Measurements from ENCODE around the gene SLC9B2. TPM values are rescaled to one million over a fixed set of nuclear protein-coding genes. Genes with fewer than 3 reads are reported as not detected.

SLC9B2 gene
- total and polyA plus RNA-seq, 2 donors (not counting 1 experiment from before 2014, with no cell fraction given), result 16.4 to 37.6 TPM

- H3K36me3 ChIP-seq (replicated peaks in 1 of 2; ENCODE audit: control extremely low read depth in 1 of 2, control insufficient read depth in 1 of 2, extremely low read depth in 1 of 2, insufficient read depth in 2 of 2, low read length in 1 of 2), result no peaks in the 10 kb centered on the region
- no peaks in the 10 kb centered on the region for H4K20me1 ChIP-seq (ENCODE audit: control insufficient read depth, insufficient read depth, low read length, poor library complexity, severe bottlenecking)
- no peak overlapping the region for H3K9ac ChIP-seq (ENCODE audit: low read length)
- no peaks in the 10 kb centered on the region for H3K9me3 Mint-ChIP-seq (ENCODE audit: insufficient read depth)
- H3K4me2 ChIP-seq (replicated peaks; ENCODE audit: low read depth, low read length, poor library complexity, severe bottlenecking), result no peak overlapping the region
- H2AFZ ChIP-seq (ENCODE audit: insufficient read depth, low read depth, low read length, poor library complexity, severe bottlenecking), result no peak overlapping the region
- no peaks in the 10 kb centered on the region for H3K4me1 ChIP-seq (ENCODE audit: control insufficient read depth in 2 of 2, insufficient read depth in 2 of 2, low read length in 2 of 2)
- ATAC-seq (ENCODE audit: low read depth) (no peak), DNase-seq (no peak)
- no peaks in the 10 kb centered on the region for H3K4me1 Mint-ChIP-seq
- POLR2A ChIA-PET, result no interaction called here
- no peak overlapping the region for H3K27ac Mint-ChIP-seq
- no peaks in the 10 kb centered on the region for H3K27me3 ChIP-seq (replicated peaks in 1 of 4; ENCODE audit: control extremely low read depth in 1 of 4, control insufficient read depth in 3 of 4, insufficient read depth in 4 of 4, low read length in 3 of 4)
- no peaks in the 10 kb centered on the region for H3K27me3 Mint-ChIP-seq
- peaks cover 0 to 7% (median 1%) of the 10 kb centered on the region in 3 donors for H3K9me3 ChIP-seq (ENCODE audit: control extremely low read depth in 1 of 3, control insufficient read depth in 2 of 3, insufficient read depth in 1 of 3, low read length in 2 of 3)
- no peak for TF ChIP-seq EZH2 (IDR thresholded peaks at IDR 0.05; ENCODE audit: borderline replicate concordance, insufficient read depth, low read depth, low read length, poor library complexity, severe bottlenecking)
- TF ChIP-seq, protein P1, sequence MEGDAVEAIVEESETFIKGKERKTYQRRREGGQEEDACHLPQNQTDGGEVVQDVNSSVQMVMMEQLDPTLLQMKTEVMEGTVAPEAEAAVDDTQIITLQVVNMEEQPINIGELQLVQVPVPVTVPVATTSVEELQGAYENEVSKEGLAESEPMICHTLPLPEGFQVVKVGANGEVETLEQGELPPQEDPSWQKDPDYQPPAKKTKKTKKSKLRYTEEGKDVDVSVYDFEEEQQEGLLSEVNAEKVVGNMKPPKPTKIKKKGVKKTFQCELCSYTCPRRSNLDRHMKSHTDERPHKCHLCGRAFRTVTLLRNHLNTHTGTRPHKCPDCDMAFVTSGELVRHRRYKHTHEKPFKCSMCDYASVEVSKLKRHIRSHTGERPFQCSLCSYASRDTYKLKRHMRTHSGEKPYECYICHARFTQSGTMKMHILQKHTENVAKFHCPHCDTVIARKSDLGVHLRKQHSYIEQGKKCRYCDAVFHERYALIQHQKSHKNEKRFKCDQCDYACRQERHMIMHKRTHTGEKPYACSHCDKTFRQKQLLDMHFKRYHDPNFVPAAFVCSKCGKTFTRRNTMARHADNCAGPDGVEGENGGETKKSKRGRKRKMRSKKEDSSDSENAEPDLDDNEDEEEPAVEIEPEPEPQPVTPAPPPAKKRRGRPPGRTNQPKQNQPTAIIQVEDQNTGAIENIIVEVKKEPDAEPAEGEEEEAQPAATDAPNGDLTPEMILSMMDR (IDR thresholded peaks at IDR 0.05), result no peak
- 100% methylated on average over 1 of the region's 3 CpGs for WGBS (ENCODE audit: insufficient coverage)
- intact Hi-C loops (cut with micrococcal nuclease), result no loop called here
- no peak overlapping the region for H3K4me3 Mint-ChIP-seq
- CTCF ChIA-PET, result no interaction called here
- H3K4me3 ChIP-seq (ENCODE audit: control extremely low read depth in 1 of 5, extremely low read depth in 1 of 5, insufficient read depth in 1 of 5, low read depth in 2 of 5, low read length in 4 of 5), result no peak overlapping the region
- H3K79me2 ChIP-seq (ENCODE audit: control insufficient read depth, insufficient read depth, low read length), result no peaks in the 10 kb centered on the region
- no peak overlapping the region for H3K27ac ChIP-seq (ENCODE audit: low read length in 2 of 2)
Observed at GRCh38 chr4:103054030-103054429, 22.5 kb downstream of the SLC9B2 start.

DNA sequence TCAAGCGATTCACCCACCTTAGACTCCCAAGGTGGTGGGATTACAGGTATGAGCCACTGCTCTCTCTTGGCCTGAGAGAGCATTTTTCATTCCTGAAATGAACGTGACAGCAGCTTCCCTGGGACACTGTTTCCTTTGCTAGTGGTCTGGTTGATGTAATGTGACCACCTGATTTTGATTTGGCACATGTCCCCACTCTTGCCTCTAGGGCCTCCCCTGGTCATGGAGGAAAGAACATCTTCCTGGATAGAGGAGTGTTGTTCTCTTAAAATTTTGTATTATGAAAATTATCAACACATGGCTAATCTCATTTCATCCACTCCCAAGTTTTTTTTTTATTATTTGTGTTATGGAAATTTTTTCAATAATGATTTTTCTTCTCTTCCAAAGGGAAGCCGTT lies 23.8 kb downstream of the SLC9B2 start:
- Histone ChIP-seq H3K36me3 (replicated peaks in 1 of 2; ENCODE audit: control extremely low read depth in 1 of 2, control insufficient read depth in 1 of 2, extremely low read depth in 1 of 2, insufficient read depth in 2 of 2, low read length in 1 of 2) (no peaks in the 10 kb centered on the region), H3K79me2 (ENCODE audit: control insufficient read depth, insufficient read depth, low read length) (no peaks in the 10 kb centered on the region), H3K27me3 (replicated peaks in 1 of 4; ENCODE audit: control extremely low read depth in 1 of 4, control insufficient read depth in 3 of 4, insufficient read depth in 4 of 4, low read length in 3 of 4) (no peaks in the 10 kb centered on the region), H3K27ac (ENCODE audit: low read length in 2 of 2) (no peak overlapping the region), H4K20me1 (ENCODE audit: control insufficient read depth, insufficient read depth, low read length, poor library complexity, severe bottlenecking) (no peaks in the 10 kb centered on the region), H3K9me3 (ENCODE audit: control extremely low read depth in 1 of 3, control insufficient read depth in 2 of 3, insufficient read depth in 1 of 3, low read length in 2 of 3) (peaks cover 0 to 7% (median 1%) of the 10 kb centered on the region in 3 donors), H3K4me3 (ENCODE audit: control extremely low read depth in 1 of 5, extremely low read depth in 1 of 5, insufficient read depth in 1 of 5, low read depth in 2 of 5, low read length in 4 of 5) (no peak overlapping the region), H3K9ac (ENCODE audit: low read length) (no peak overlapping the region), H3K4me2 (replicated peaks; ENCODE audit: low read depth, low read length, poor library complexity, severe bottlenecking) (no peak overlapping the region), H2AFZ (ENCODE audit: insufficient read depth, low read depth, low read length, poor library complexity, severe bottlenecking) (no peak overlapping the region), H3K4me1 (ENCODE audit: control insufficient read depth in 2 of 2, insufficient read depth in 2 of 2, low read length in 2 of 2) (no peaks in the 10 kb centered on the region)
- no peak overlapping the region for H3K4me3 Mint-ChIP-seq
- ChIA-PET CTCF (interaction anchor here (0.8 to 1.0 kb wide), 2 partner anchors 38 to 39 kb away, joined by 3 to 5 read pairs; no protein-coding TSS in a partner anchor), POLR2A (interaction anchor here (0.7 kb wide), 1 partner anchor 19 kb away, joined by 5 read pairs; no protein-coding TSS in a partner anchor)
- H3K9me3 Mint-ChIP-seq (ENCODE audit: insufficient read depth), result no peaks in the 10 kb centered on the region
- TF ChIP-seq EZH2 (IDR thresholded peaks at IDR 0.05; ENCODE audit: borderline replicate concordance, insufficient read depth, low read depth, low read length, poor library complexity, severe bottlenecking), result no peak
- TF ChIP-seq, protein P1 (IDR thresholded peaks at IDR 0.05), result no peak
- WGBS (ENCODE audit: insufficient coverage), result 100% methylated on average over 2 of the region's 3 CpGs
- intact Hi-C loops (cut with micrococcal nuclease), result no loop called here
- no peaks in the 10 kb centered on the region for H3K4me1 Mint-ChIP-seq
- ATAC-seq (ENCODE audit: low read depth) (no peak), DNase-seq (no peak)
- H3K27me3 Mint-ChIP-seq, result no peaks in the 10 kb centered on the region
- H3K27ac Mint-ChIP-seq, result no peak overlapping the region

All from B cell (primary cell).